GM10266 (cell line): ENCODE results near the gene ANO7.

ENCODE experiments used
- DNase-seq: peaks from one replicate; pipeline ENCODE4 v3.0.0; 2012; ENCODE audit errors: extremely low spot score
- CTCF ChIP-seq: IDR thresholded peaks from 2 replicates; pipeline ENCODE4 v1.5.1; 2012; ENCODE audit warnings: mild to moderate bottlenecking, low read depth; ENCODE audit not compliant: control insufficient read depth, insufficient read depth; ENCODE audit errors: missing control alignments

ANO7 gene

GRCh38 chr2:241234066-241234790 lies 45.8 kb downstream of the ANO7 start:
- DNase-seq = no peak
- no peak for TF ChIP-seq CTCF

- TF ChIP-seq CTCF = no peak
- no peak for DNase-seq
Measured at GRCh38 chr2:241234962-241235740, 46.7 kb downstream of the ANO7 start.

GRCh38 chr2:241235859-241236593 lies 47.5 kb downstream of the ANO7 start:
- DNase-seq = no peak
- TF ChIP-seq CTCF = no peak

- DNase-seq = no peak
- TF ChIP-seq CTCF = no peak
Measured at GRCh38 chr2:241237047-241237446, 48.6 kb downstream of the ANO7 start.

- DNase-seq = no peak
- TF ChIP-seq CTCF = no peak
Measured at GRCh38 chr2:241237949-241238371, 49.5 kb downstream of the ANO7 start.

GRCh38 chr2:241238693-241239198 lies 50.3 kb downstream of the ANO7 start:
- no peak for TF ChIP-seq CTCF
- no peak for DNase-seq
